ENCODE results near the gene ZNF507. TPM values are rescaled to one million over a fixed set of nuclear protein-coding genes. Genes with fewer than 3 reads are reported as not detected.

Gene ZNF507
- 27.5 TPM for total RNA-seq

DNA sequence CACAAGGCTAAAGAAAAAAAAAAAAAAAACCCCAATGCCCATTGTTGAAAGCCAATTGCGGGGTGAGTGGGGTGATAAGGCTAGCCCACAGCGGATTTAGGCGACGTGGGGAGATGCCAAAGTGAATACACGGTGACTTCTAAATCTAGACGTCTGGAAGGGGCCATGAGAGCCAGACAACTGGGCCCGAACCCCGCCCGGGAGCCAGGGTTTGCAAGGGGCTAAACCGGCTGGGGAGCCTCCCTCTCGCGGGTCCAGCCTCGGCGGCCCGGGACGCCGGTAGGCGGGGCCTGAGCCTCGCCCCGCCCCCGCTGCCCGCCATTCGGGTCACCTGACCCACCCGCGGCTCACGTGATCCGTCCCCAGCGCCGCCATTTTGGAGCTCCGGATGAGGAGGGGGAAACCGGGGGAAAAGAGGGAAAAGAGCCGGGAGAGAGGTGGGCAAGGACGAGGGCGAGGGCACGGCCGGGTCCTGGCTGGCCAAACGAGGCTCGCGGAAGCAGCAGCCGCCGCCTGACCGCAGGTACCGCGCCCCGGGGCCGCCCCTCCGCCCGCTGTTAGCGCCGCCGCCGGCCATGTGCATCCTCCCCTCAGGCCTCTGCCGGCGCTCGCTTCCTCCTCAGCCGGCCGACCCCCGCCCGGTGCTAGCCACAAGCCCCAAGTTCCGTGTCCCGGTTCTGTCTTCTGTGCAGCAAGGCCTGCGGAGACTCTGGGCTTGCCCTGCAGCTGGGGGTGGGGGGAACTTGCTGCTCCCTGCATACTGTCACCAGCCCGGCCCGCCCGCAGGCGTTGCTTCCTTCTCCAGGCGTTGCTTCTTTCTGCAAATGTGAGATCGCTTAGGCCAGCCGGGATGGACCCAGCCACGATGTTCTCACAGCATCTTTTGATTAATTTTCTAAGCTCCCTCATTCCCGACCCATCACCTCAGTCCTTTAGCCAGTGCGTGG lies at the start of gene ZNF507:
ZNF507 (plus strand) TSS at position 350 of the 947 bp plus-strand sequence. CDS start 7,221 bp downstream, outside the sequence.
- Histone ChIP-seq H3K4me1 (peaks cover 30% of the 10 kb centered on the region), H3K27me3 (no peaks in the 10 kb centered on the region), H3K27ac (peak within 1 kb of the TSS; percentile 74), H3K4me3 (peak within 1 kb of the TSS; percentile 78 to 84), H3K36me3 (peaks cover 0 to 6% of the 10 kb centered on the region in 2 donors), H3K9me3 (no peaks in the 10 kb centered on the region)
- intact Hi-C loops (cut with DNase I), result no loop called here
- TF ChIP-seq POLR2AphosphoS5 (IDR thresholded peaks at IDR 0.05; ENCODE audit: insufficient read depth in 1 of 2, low read depth in 1 of 2) (peak in 1 of 2 donors; percentile 61), POLR2A (IDR thresholded peaks at IDR 0.05) (no peak)
- TF ChIP-seq, protein P1, sequence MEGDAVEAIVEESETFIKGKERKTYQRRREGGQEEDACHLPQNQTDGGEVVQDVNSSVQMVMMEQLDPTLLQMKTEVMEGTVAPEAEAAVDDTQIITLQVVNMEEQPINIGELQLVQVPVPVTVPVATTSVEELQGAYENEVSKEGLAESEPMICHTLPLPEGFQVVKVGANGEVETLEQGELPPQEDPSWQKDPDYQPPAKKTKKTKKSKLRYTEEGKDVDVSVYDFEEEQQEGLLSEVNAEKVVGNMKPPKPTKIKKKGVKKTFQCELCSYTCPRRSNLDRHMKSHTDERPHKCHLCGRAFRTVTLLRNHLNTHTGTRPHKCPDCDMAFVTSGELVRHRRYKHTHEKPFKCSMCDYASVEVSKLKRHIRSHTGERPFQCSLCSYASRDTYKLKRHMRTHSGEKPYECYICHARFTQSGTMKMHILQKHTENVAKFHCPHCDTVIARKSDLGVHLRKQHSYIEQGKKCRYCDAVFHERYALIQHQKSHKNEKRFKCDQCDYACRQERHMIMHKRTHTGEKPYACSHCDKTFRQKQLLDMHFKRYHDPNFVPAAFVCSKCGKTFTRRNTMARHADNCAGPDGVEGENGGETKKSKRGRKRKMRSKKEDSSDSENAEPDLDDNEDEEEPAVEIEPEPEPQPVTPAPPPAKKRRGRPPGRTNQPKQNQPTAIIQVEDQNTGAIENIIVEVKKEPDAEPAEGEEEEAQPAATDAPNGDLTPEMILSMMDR (IDR thresholded peaks at IDR 0.05), result no peak
- no peak for DNase-seq (ENCODE audit: extremely low spot score in 2 of 2)

DNA sequence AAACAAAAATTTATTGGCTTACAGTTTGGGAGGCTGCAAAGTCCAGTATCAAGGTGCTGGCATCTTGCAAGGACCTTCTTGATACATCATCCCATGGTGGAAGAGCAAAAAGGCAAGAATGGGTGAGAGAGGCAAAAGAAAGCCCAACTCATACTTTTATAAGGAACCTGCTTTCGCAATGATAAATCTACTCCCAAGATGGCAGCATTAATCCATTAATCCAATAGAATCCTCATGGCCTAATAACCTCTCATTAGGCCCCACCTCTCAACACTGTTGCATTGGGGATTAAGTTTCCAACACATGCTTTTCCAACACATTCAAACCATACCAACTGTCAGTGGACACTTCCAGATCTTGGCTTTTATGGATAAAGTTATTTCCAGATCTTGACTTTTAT lies 48.7 kb upstream of the ZNF507 start:
- Histone ChIP-seq H3K4me3 (no peak overlapping the region), H3K36me3 (no peaks in the 10 kb centered on the region), H3K27me3 (no peaks in the 10 kb centered on the region), H3K9me3 (no peaks in the 10 kb centered on the region), H3K4me1 (no peaks in the 10 kb centered on the region), H3K27ac (no peak overlapping the region)
- intact Hi-C loops (cut with DNase I), result no loop called here
- TF ChIP-seq, protein P1 (IDR thresholded peaks at IDR 0.05), result no peak
- TF ChIP-seq POLR2AphosphoS5 (IDR thresholded peaks at IDR 0.05; ENCODE audit: insufficient read depth in 1 of 2, low read depth in 1 of 2) (no peak), POLR2A (IDR thresholded peaks at IDR 0.05) (no peak)
- no peak for DNase-seq (ENCODE audit: extremely low spot score in 2 of 2)

DNA sequence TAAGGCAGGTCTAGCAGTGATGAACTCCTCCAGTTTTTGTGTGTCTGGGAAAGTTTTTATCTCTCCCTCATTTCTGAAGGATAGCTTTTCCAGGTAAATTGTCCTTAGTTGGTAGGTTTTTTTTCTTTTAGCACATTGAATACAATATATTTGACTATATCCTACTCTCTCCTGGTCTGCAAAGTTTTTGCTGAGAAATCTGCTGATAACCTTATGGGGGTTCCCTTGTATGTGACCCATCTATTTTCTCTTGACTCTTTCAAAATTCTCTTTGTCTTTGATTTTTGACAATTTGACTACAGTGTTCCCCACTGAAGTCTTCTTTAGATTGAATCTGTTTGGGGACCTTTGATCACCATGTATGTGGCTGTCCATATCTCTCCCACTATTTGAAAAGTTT lies 42.6 kb upstream of the ZNF507 start:
- Histone ChIP-seq H3K4me3 (no peak overlapping the region), H3K27ac (no peak overlapping the region), H3K4me1 (no peaks in the 10 kb centered on the region), H3K27me3 (no peaks in the 10 kb centered on the region), H3K9me3 (no peaks in the 10 kb centered on the region), H3K36me3 (no peaks in the 10 kb centered on the region)
- TF ChIP-seq POLR2AphosphoS5 (IDR thresholded peaks at IDR 0.05; ENCODE audit: insufficient read depth in 1 of 2, low read depth in 1 of 2), result no peak
- TF ChIP-seq, protein P1 (IDR thresholded peaks at IDR 0.05), result no peak
- no peak for TF ChIP-seq POLR2A (IDR thresholded peaks at IDR 0.05)
- DNase-seq (ENCODE audit: extremely low spot score in 2 of 2), result no peak
- intact Hi-C loops (cut with DNase I), result no loop called here

DNA sequence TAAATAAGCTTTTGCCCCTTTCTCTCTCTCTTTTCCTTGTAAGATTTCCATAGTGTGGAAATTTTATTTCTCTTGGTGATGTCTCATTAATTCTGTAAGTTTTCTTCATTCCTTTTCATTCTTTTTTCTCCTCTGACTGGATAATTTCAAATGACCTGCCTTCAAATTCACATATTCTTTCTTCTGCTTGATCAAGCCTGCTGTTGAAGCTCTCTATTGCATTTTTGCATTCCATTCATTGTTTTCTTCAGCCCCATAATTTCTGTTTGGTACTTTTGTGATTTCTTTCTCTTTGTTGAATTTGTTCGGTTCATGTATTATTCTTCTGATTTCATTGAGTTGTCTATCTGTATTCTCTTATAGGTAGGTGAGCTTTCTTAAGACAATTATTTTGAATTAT lies 42.2 kb upstream of the ZNF507 start:
- H3K27me3 ChIP-seq, result no peaks in the 10 kb centered on the region
- intact Hi-C loops (cut with DNase I), result no loop called here
- H3K9me3 ChIP-seq, result no peaks in the 10 kb centered on the region
- H3K27ac ChIP-seq, result no peak overlapping the region
- no peaks in the 10 kb centered on the region for H3K36me3 ChIP-seq
- no peaks in the 10 kb centered on the region for H3K4me1 ChIP-seq
- DNase-seq (ENCODE audit: extremely low spot score in 2 of 2), result no peak
- no peak overlapping the region for H3K4me3 ChIP-seq
- no peak for TF ChIP-seq POLR2AphosphoS5 (IDR thresholded peaks at IDR 0.05; ENCODE audit: insufficient read depth in 1 of 2, low read depth in 1 of 2)
- TF ChIP-seq, protein P1 (IDR thresholded peaks at IDR 0.05), result no peak
- no peak for TF ChIP-seq POLR2A (IDR thresholded peaks at IDR 0.05)

DNA sequence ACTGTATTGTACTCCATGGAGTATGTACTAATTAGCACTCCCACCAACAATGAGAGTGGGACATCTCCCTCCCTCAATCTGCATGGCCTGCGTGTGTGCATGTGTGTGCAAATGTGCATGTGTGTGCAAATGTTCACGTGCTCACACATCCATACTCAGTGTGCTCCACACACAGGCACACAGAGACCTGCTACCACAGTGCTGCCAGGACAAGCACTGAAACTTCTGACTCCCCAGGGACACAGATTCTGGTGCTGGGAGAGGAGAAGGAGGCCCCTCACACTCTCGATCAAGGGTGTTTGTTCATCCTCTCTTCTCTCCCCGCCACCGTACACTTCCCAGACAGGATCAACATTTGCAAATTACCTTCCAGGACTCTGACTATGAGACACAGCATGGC lies 37.8 kb upstream of the ZNF507 start:
- intact Hi-C loops (cut with DNase I), result no loop called here
- Histone ChIP-seq H3K27me3 (no peaks in the 10 kb centered on the region), H3K9me3 (no peaks in the 10 kb centered on the region), H3K36me3 (no peaks in the 10 kb centered on the region), H3K4me3 (no peak overlapping the region), H3K27ac (no peak overlapping the region), H3K4me1 (no peaks in the 10 kb centered on the region)
- DNase-seq (ENCODE audit: extremely low spot score in 2 of 2), result peak in 1 of 2 donors; percentile 52
- no peak for TF ChIP-seq POLR2A (IDR thresholded peaks at IDR 0.05)
- TF ChIP-seq, protein P1 (IDR thresholded peaks at IDR 0.05), result no peak
- TF ChIP-seq POLR2AphosphoS5 (IDR thresholded peaks at IDR 0.05; ENCODE audit: insufficient read depth in 1 of 2, low read depth in 1 of 2), result no peak
